SK-N-MC (cell line): Measurements from ENCODE around the gene MCL1.
A peak's percentile ranks its signal among the peaks of the same experiment; 100 is the strongest.
"Not testable (repeated sequence)": the region's sequence is repeated elsewhere in the genome, so short reads cannot be mapped to it uniquely, and the experiment has no call there.

Source experiments
- DNase-seq: peaks from one replicate; pipeline ENCODE4 v3.0.0-alpha.2; 2011; ENCODE audit warnings: low read depth, low spot score
- H3K27ac ChIP-seq: fragments of 200-600 bp; sonication (generic); 2 replicates; pipeline ENCODE4 v1.5.1; 2016; ENCODE audit warnings: mixed run types
- H3K36me3 ChIP-seq: fragments of 200-600 bp; sonication (generic); 2 replicates; pipeline ENCODE4 v1.6.1; 2017; ENCODE audit warnings: antibody characterized with exemption, low read length, mixed read lengths; ENCODE audit not compliant: insufficient read depth
- H3K4me3 ChIP-seq: fragments of 200-600 bp; sonication (generic); 2 replicates; pipeline ENCODE4 v1.5.1; 2016
- H3K9ac ChIP-seq: fragments of 200-600 bp; sonication (generic); 2 replicates; pipeline ENCODE4 v1.8.0; 2017; ENCODE audit warnings: mixed run types, mixed read lengths; ENCODE audit not compliant: insufficient read length
- H3K9me3 ChIP-seq: fragments of 200-600 bp; sonication (generic); 2 replicates; pipeline ENCODE4 v1.6.1; 2017; ENCODE audit warnings: low read depth, mild to moderate bottlenecking, antibody characterized with exemption, low read length, moderate library complexity, mixed read lengths
- EZH2 ChIP-seq: fragments of 200-600 bp; sonication (generic); IDR thresholded peaks from one replicate; pipeline ENCODE4 v1.6.1; 2017; ENCODE audit warnings: antibody characterized with exemption
- FOXP2 ChIP-seq: optimal IDR thresholded peaks from 2 replicates; pipeline ENCODE3; 2011; ENCODE audit warnings: mild to moderate bottlenecking, moderate library complexity; ENCODE audit not compliant: insufficient read depth; ENCODE audit errors: extremely low read length, control extremely low read depth
- POLR2AphosphoS5 ChIP-seq: IDR thresholded peaks from 2 replicates; pipeline ENCODE4 v1.6.1; 2012; ENCODE audit warnings: mild to moderate bottlenecking, low read depth, low read length, borderline replicate concordance

MCL1 gene

GRCh38 chr1:150620919-150621318 is 41.5 kb upstream of the MCL1 start:
- no peak for DNase-seq
- H3K27ac ChIP-seq, result no peak overlapping the region
- TF ChIP-seq POLR2AphosphoS5, result no peak
- no peak for TF ChIP-seq EZH2
- no peak for TF ChIP-seq FOXP2
- peaks cover 78% of the 10 kb centered on the region for H3K36me3 ChIP-seq
- H3K4me3 ChIP-seq, result no peak overlapping the region
- H3K9ac ChIP-seq, result no peak overlapping the region
- no peaks in the 10 kb centered on the region for H3K9me3 ChIP-seq

DNA sequence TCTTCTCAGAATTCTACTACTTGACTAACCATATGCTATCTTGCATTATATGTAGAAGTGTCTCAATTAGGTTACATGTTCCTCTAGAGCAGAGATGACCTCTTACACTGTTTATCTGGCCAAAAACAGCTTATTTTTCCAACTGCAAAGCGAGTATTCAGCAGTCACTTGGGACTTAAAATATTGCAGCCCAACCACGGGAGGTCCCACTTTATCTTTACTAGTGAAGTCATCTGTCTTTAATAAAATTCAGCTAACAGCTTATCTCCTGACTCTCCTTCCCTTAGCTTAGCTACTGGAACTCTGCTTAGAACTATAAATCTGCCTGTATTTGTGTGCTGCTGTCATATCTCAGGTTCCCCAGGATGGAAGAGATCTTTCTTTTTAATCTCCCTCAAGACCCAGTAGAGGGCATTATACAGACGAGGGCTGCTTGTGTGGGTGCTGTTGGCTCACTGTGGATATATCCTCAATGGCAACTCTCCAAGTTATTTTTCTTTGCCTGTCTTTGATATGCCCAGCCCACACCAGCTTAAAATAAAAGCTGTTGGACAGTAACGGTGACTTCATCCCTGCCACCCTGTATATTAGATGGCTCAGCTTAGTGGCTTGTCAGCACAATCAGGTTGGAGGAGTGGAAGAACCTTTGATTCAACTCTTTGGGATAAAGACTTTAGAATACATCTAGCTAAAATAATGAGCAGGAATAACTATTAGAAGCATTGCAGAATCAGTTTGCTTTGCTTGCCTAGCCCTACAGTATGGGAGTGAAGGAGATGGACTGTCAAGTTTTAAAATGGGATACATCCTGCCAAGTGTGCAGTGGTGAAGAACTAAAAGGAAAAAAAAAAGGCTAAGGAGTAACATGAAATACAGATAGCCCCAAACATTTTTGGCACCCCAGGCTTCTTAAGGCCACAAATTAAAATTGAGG is 40.4 kb upstream of the MCL1 start:
- Histone ChIP-seq H3K9ac (no peak overlapping the region), H3K36me3 (peaks cover 73% of the 10 kb centered on the region), H3K27ac (peak overlapping the region; percentile 33), H3K4me3 (no peak overlapping the region), H3K9me3 (no peaks in the 10 kb centered on the region)
- no peak for DNase-seq
- no peak for TF ChIP-seq FOXP2
- TF ChIP-seq EZH2, result no peak
- no peak for TF ChIP-seq POLR2AphosphoS5

- Histone ChIP-seq H3K27ac (no peak overlapping the region; the same call in 1 of the 2 replicates), H3K9me3 (no peaks in the 10 kb centered on the region), H3K36me3 (peaks cover 45% of the 10 kb centered on the region), H3K9ac (no peak overlapping the region), H3K4me3 (no peak overlapping the region)
- no peak for DNase-seq
- no peak for TF ChIP-seq EZH2
- TF ChIP-seq FOXP2, result no peak
- no peak for TF ChIP-seq POLR2AphosphoS5
These were observed 36.2 kb upstream of the MCL1 start for GRCh38 chr1:150615346-150616201.

GRCh38 chr1:150613061-150613920 is 33.9 kb upstream of the MCL1 start:
- H3K27ac ChIP-seq, result peak overlapping the region; percentile 59
- no peak for DNase-seq

DNA sequence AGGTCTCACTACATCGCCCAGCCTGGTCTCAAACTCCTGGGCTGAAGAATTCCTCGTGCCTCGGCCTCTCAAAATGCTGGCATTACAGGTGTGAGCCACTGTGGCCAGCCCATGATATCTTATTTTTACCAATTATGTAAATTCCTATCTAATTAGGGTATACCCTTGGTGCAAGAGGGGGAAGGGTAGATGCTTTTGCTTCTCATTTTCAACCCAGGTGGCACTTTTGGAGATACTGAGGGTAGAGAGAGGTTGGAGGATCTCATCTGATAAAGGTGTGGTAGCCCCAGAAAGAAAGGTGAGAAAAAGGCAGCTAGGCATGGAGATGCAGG is 32.6 kb upstream of the MCL1 start:
- no peak overlapping the region for H3K9ac ChIP-seq
- no peak for DNase-seq
- H3K9me3 ChIP-seq, result no peaks in the 10 kb centered on the region
- TF ChIP-seq EZH2 (no peak), POLR2AphosphoS5 (no peak), FOXP2 (no peak)
- H3K36me3 ChIP-seq, result peaks cover 17% of the 10 kb centered on the region
- no peak overlapping the region for H3K4me3 ChIP-seq
- peak overlapping the region; percentile 16; the same call in 1 of the 2 replicates for H3K27ac ChIP-seq

More at GRCh38 chr1:150613061-150613920, 33.9 kb upstream of the MCL1 start:
- TF ChIP-seq FOXP2 (no peak), EZH2 (no peak), POLR2AphosphoS5 (no peak)
- Histone ChIP-seq H3K9me3 (no peaks in the 10 kb centered on the region), H3K36me3 (peaks cover 25% of the 10 kb centered on the region), H3K4me3 (no peak overlapping the region), H3K9ac (no peak overlapping the region)

- Histone ChIP-seq H3K36me3 (peaks cover 7% of the 10 kb centered on the region; the same call in 1 of the 2 replicates), H3K27ac (no peak overlapping the region), H3K9ac (no peak overlapping the region), H3K4me3 (no peak overlapping the region), H3K9me3 (no peaks in the 10 kb centered on the region)
- no peak for DNase-seq
- no peak for TF ChIP-seq POLR2AphosphoS5
These were observed 31.2 kb upstream of the MCL1 start for GRCh38 chr1:150610576-150610975.

DNA sequence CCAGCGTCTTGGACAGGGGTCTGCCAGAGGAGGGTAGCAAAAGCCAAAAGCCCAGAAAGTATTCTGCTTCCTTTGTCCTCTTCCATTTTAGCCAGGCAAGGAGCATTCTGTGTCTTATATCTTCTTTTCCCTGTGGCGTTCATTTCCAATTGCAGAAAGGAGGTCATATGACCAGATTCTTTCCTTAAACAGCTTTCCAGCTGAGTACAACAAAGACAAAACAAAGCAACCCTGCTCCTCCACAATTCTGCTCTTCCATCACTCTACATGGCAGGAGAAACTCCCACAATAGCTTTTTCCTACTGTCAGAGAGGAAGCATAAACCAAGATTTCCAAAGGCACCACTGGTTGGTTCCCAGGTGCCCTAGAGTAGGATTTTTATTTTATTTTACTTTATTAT is 30.3 kb upstream of the MCL1 start:
- Histone ChIP-seq H3K36me3 (peaks cover 5% of the 10 kb centered on the region; the same call in 1 of the 2 replicates), H3K4me3 (no peak overlapping the region), H3K9ac (no peak overlapping the region), H3K27ac (peak overlapping the region; percentile 64), H3K9me3 (no peaks in the 10 kb centered on the region)
- TF ChIP-seq POLR2AphosphoS5, result no peak
- TF ChIP-seq EZH2, result no peak
- no peak for DNase-seq

- TF ChIP-seq FOXP2 (no peak), EZH2 (no peak), POLR2AphosphoS5 (no peak)
- Histone ChIP-seq H3K9ac (no peak overlapping the region), H3K9me3 (no peaks in the 10 kb centered on the region), H3K4me3 (no peak overlapping the region), H3K27ac (no peak overlapping the region), H3K36me3 (no peaks in the 10 kb centered on the region)
- no peak for DNase-seq
These were observed 27.2 kb upstream of the MCL1 start for GRCh38 chr1:150606463-150607142.

GRCh38 chr1:150605451-150605731 is 26.0 kb upstream of the MCL1 start:
- H3K36me3 ChIP-seq, H3K9ac ChIP-seq, H3K4me3 ChIP-seq, DNase-seq, H3K9me3 ChIP-seq: not testable (repeated sequence)
- H3K27ac ChIP-seq, result peak overlapping the region; percentile 71; the same call in 1 of the 2 replicates
